Neural cell (in vitro differentiated cells): Measurements from ENCODE around the gene ZNF474. TPM values are rescaled to one million over a fixed set of nuclear protein-coding genes. Genes with fewer than 3 reads are reported as not detected.

ENCODE experiments used
- H2AFZ ChIP-seq: fragments of 200-600, 300-800 bp; sonication (generic), shearing (Covaris generic); 2 replicates; pipeline ENCODE4 v1.6.0; 2014; ENCODE audit warnings: low read depth, mild to moderate bottlenecking, antibody characterized with exemption, low read length, moderate library complexity
- H3F3A ChIP-seq: fragments of 200-600 bp; shearing (Covaris generic); 2 replicates; pipeline ENCODE4 v1.6.1; 2016; ENCODE audit warnings: mild to moderate bottlenecking, moderate library complexity, mixed read lengths, antibody characterized with exemption, low read length; ENCODE audit not compliant: insufficient read depth, poor library complexity, severe bottlenecking
- H3K27ac ChIP-seq: fragments of 200-600, 300-800 bp; sonication (generic), shearing (Covaris generic); 2 replicates; pipeline ENCODE4 v1.5.1; 2014; ENCODE audit warnings: mild to moderate bottlenecking, low read length, moderate library complexity
- H3K27me3 ChIP-seq: fragments of 300-800, 200-600 bp; sonication (generic), shearing (Covaris generic); 2 replicates; pipeline ENCODE4 v1.6.0; 2014; ENCODE audit warnings: mild to moderate bottlenecking, low read depth, low read length, moderate library complexity; ENCODE audit not compliant: insufficient read depth
- H3K36me3 ChIP-seq: fragments of 300-800, 200-600 bp; sonication (generic), shearing (Covaris generic); 2 replicates; pipeline ENCODE4 v1.5.1; 2014; ENCODE audit warnings: mild to moderate bottlenecking, antibody characterized with exemption, low read length, moderate library complexity; ENCODE audit not compliant: insufficient read depth
- H3K4me2 ChIP-seq: fragments of 300-800, 200-600 bp; sonication (generic), shearing (Covaris generic); 2 replicates; pipeline ENCODE4 v1.6.0; 2014; ENCODE audit warnings: mild to moderate bottlenecking, low read length
- H3K4me3 ChIP-seq: fragments of 300-800, 200-600 bp; sonication (generic), shearing (Covaris generic); 2 replicates; pipeline ENCODE4 v1.5.1; 2014; ENCODE audit warnings: mild to moderate bottlenecking, low read length, moderate library complexity
- H3K79me2 ChIP-seq: fragments of 200-600 bp; shearing (Covaris generic); replicated peaks from 2 replicates; pipeline ENCODE4 v1.6.0; 2014; ENCODE audit warnings: mild to moderate bottlenecking, low read length, moderate library complexity; ENCODE audit not compliant: insufficient read depth
- H3K9ac ChIP-seq: fragments of 300-800, 200-600 bp; sonication (generic), shearing (Covaris generic); 2 replicates; pipeline ENCODE4 v1.6.1; 2016; ENCODE audit warnings: mild to moderate bottlenecking, low read length, mixed read lengths
- H3K9me2 ChIP-seq: fragments of 200-600 bp; shearing (Covaris generic); 2 replicates; pipeline ENCODE4 v1.6.1; 2016; ENCODE audit warnings: mild to moderate bottlenecking, low read length, mixed read lengths; ENCODE audit not compliant: insufficient read depth
- H3K9me3 ChIP-seq: fragments of 200-600, 300-800 bp; sonication (generic), shearing (Covaris generic); 2 replicates; pipeline ENCODE4 v1.6.1; 2016; ENCODE audit warnings: mild to moderate bottlenecking, mixed run types, low read length, moderate library complexity, mixed read lengths
- H4K20me1 ChIP-seq: fragments of 200-600 bp; shearing (Covaris generic); 2 replicates; pipeline ENCODE4 v1.6.1; 2016; ENCODE audit warnings: mild to moderate bottlenecking, mixed run types; ENCODE audit not compliant: insufficient read depth
- EP300 ChIP-seq: fragments of 450-650 bp; conservative IDR thresholded peaks from 2 replicates; pipeline ENCODE4 v1.6.1; 2014; ENCODE audit warnings: antibody characterized with exemption, mild to moderate bottlenecking, moderate library complexity; ENCODE audit not compliant: poor library complexity, severe bottlenecking
- EZH2 ChIP-seq: fragments of 200-600, 300-800 bp; shearing (Covaris generic), sonication (generic); IDR thresholded peaks from 2 replicates; pipeline ENCODE4 v1.6.1; 2014; ENCODE audit warnings: antibody characterized with exemption, low read length, borderline replicate concordance, mild to moderate bottlenecking; ENCODE audit not compliant: insufficient read depth, poor library complexity, severe bottlenecking
- MXI1 ChIP-seq: fragments of 450-650 bp; conservative IDR thresholded peaks from 2 replicates; pipeline ENCODE4 v1.6.1; 2014; ENCODE audit warnings: antibody characterized with exemption, mild to moderate bottlenecking; ENCODE audit not compliant: poor library complexity, severe bottlenecking
- POLR2AphosphoS5 ChIP-seq: IDR thresholded peaks from 2 replicates; pipeline ENCODE4 v1.6.1; 2012
- RAD21 ChIP-seq: fragments of 450-650 bp; conservative IDR thresholded peaks from 2 replicates; pipeline ENCODE4 v1.6.1; 2014; ENCODE audit warnings: antibody characterized with exemption, mild to moderate bottlenecking, moderate library complexity
- SMC3 ChIP-seq: fragments of 450-650 bp; conservative IDR thresholded peaks from 2 replicates; pipeline ENCODE4 v1.6.1; 2014; ENCODE audit warnings: antibody characterized with exemption, mild to moderate bottlenecking, moderate library complexity; ENCODE audit not compliant: poor library complexity
- TAF1 ChIP-seq: IDR thresholded peaks from 2 replicates; pipeline ENCODE4 v1.6.1; 2012; ENCODE audit warnings: low read depth
- polyA plus RNA-seq: library from polyadenylated mRNA; depleted of rRNA; stranded (reverse); fragments of >200 nt; gene quantifications from 2 replicates; pipeline ENCODE4 v1.2.3, GENCODE V29; 2014
- TF ChIP-seq, protein P1 (sequence below): fragments of 450-650 bp; IDR thresholded peaks from 2 replicates; pipeline ENCODE4 v1.5.1; 2014; ENCODE audit warnings: antibody characterized with exemption, mild to moderate bottlenecking, moderate library complexity; ENCODE audit not compliant: poor library complexity, severe bottlenecking

The ZNF474 gene
- polyA plus RNA-seq, 1 donor from 2014 or later: not detected

GRCh38 chr5:122180863-122181548 lies 51.7 kb downstream of the ZNF474 start:
- no peak overlapping the region for H3K27ac ChIP-seq
- no peak overlapping the region for H3K9ac ChIP-seq
- no peaks in the 10 kb centered on the region for H3F3A ChIP-seq
- H3K27me3 ChIP-seq: no peaks in the 10 kb centered on the region
- no peaks in the 10 kb centered on the region for H3K9me2 ChIP-seq
- H4K20me1 ChIP-seq: no peaks in the 10 kb centered on the region
- H2AFZ ChIP-seq: no peak overlapping the region
- no peak for TF ChIP-seq TAF1
- H3K36me3 ChIP-seq: no peaks in the 10 kb centered on the region
- no peaks in the 10 kb centered on the region for H3K79me2 ChIP-seq
- no peaks in the 10 kb centered on the region for H3K9me3 ChIP-seq
- no peak overlapping the region for H3K4me2 ChIP-seq
- H3K4me3 ChIP-seq: no peak overlapping the region

DNA sequence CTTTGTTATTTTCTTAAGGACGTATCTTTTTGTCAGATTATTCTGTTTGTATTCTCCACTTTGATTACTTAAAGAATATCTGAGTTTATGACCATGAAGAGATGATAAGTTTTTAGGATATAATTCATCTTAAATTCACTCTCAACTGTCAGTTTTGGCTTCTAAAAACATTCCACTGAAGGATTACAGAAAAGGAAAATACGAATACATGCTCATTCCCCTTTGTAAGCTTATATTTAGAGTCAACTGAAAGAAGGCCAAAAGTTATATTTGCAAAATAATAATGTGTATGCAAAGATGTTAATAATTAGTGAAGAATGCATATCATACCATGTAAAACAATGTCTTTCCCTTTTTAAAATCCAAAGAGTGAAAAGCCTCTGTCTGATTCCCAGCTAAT lies 52.5 kb downstream of the ZNF474 start:
- Histone ChIP-seq H3K27me3 (no peaks in the 10 kb centered on the region), H4K20me1 (no peaks in the 10 kb centered on the region), H3K4me2 (no peak overlapping the region), H3F3A (no peaks in the 10 kb centered on the region), H3K9me3 (no peaks in the 10 kb centered on the region), H3K79me2 (no peaks in the 10 kb centered on the region), H3K9me2 (no peaks in the 10 kb centered on the region), H2AFZ (no peak overlapping the region), H3K27ac (no peak overlapping the region), H3K9ac (no peak overlapping the region), H3K36me3 (no peaks in the 10 kb centered on the region), H3K4me3 (no peak overlapping the region)
- TF ChIP-seq RAD21 (no peak), TAF1 (no peak), EZH2 (no peak), MXI1 (no peak), SMC3 (no peak), POLR2AphosphoS5 (no peak), EP300 (no peak)
- TF ChIP-seq, protein P1, sequence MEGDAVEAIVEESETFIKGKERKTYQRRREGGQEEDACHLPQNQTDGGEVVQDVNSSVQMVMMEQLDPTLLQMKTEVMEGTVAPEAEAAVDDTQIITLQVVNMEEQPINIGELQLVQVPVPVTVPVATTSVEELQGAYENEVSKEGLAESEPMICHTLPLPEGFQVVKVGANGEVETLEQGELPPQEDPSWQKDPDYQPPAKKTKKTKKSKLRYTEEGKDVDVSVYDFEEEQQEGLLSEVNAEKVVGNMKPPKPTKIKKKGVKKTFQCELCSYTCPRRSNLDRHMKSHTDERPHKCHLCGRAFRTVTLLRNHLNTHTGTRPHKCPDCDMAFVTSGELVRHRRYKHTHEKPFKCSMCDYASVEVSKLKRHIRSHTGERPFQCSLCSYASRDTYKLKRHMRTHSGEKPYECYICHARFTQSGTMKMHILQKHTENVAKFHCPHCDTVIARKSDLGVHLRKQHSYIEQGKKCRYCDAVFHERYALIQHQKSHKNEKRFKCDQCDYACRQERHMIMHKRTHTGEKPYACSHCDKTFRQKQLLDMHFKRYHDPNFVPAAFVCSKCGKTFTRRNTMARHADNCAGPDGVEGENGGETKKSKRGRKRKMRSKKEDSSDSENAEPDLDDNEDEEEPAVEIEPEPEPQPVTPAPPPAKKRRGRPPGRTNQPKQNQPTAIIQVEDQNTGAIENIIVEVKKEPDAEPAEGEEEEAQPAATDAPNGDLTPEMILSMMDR: no peak

DNA sequence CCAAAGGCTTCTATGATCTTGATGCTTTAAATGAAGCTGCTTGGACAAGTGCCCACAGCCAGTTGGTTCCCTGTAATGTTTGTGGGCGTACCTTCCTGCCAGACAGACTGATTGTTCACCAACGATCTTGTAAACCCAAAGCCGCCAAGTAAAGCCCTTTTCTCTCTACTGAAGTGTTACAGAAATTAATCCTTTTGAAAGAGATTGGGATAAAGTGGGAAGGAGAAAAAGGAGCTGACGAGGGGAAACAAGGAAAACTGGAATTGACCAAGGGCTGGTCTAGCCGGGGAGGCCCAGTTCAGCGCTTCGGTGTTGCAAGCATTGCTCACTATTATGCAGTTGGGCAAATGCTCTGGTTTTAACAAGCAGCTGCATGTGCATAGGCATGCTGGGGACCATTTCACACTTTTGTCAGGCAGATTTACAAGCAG lies 53.2 kb downstream of the ZNF474 start:
- no peak overlapping the region for H3K4me3 ChIP-seq
- no peaks in the 10 kb centered on the region for H3K9me3 ChIP-seq
- no peaks in the 10 kb centered on the region for H3K27me3 ChIP-seq
- H3K4me2 ChIP-seq: no peak overlapping the region
- TF ChIP-seq RAD21: no peak
- TF ChIP-seq TAF1: no peak
- TF ChIP-seq MXI1: no peak
- no peak overlapping the region for H3K27ac ChIP-seq
- H3K79me2 ChIP-seq: no peaks in the 10 kb centered on the region
- no peaks in the 10 kb centered on the region for H4K20me1 ChIP-seq
- H3K9me2 ChIP-seq: no peaks in the 10 kb centered on the region
- no peak overlapping the region for H2AFZ ChIP-seq
- H3K36me3 ChIP-seq: no peaks in the 10 kb centered on the region
- no peaks in the 10 kb centered on the region for H3F3A ChIP-seq
- no peak overlapping the region for H3K9ac ChIP-seq
